Liver (tissue), 3 donors: ENCODE results near the gene FAAH.

Source experiments
- EGR1 ChIP-seq, 2 donors: IDR thresholded peaks; 2 replicates each; pipeline ENCODE4 v1.6.1; 2016 to 2018; ENCODE audit warnings: antibody characterized with exemption in 2 of 2, low read depth in 2 of 2
- FOXA1 ChIP-seq: IDR thresholded peaks from 2 replicates; pipeline ENCODE4 v1.6.1; 2016; ENCODE audit warnings: antibody characterized with exemption
- GABPA ChIP-seq, 2 donors: IDR thresholded peaks in 1 of 2; conservative IDR thresholded peaks in 1 of 2; 2 replicates each; pipeline ENCODE4 v1.6.1; 2016; ENCODE audit warnings: antibody characterized with exemption in 2 of 2, mild to moderate bottlenecking in 1 of 2, moderate library complexity in 1 of 2
- RAD21 ChIP-seq, 2 donors: IDR thresholded peaks; 2 replicates each; pipeline ENCODE4 v1.6.1; 2016; ENCODE audit warnings: antibody characterized with exemption in 2 of 2, mild to moderate bottlenecking in 2 of 2
- YY1 ChIP-seq: IDR thresholded peaks from 2 replicates; pipeline ENCODE4 v1.6.1; 2016; ENCODE audit warnings: antibody characterized with exemption, mild to moderate bottlenecking
- TF ChIP-seq, protein P1 (sequence below): fragments of 150-350 bp; IDR thresholded peaks from 2 replicates; pipeline ENCODE4 v1.5.1; 2017; ENCODE audit warnings: improper control_type of control experiment, low read depth, low read length; ENCODE audit not compliant: missing input control
- donor health status: healthy.
- donor health status: healthy.

DNA sequence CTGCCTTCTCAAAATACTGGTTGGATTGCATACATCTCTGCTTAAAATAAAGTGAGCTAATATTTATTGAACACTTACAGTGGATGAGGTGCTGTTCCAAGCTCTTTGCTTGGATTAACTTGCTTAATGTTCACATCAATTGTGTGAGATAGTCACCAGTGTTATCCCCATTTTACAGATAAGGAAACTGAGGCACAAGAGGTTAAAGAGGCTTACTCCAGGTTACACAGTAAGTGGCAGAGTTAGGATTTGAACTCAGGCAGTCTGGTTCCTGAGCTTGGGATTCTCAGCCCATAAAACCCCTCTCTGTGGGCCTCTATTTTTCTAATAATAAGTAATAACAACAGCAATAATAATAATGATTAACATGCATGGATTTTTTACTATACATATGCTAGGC, 13.6 kb upstream of the FAAH start:
- TF ChIP-seq, protein P1, sequence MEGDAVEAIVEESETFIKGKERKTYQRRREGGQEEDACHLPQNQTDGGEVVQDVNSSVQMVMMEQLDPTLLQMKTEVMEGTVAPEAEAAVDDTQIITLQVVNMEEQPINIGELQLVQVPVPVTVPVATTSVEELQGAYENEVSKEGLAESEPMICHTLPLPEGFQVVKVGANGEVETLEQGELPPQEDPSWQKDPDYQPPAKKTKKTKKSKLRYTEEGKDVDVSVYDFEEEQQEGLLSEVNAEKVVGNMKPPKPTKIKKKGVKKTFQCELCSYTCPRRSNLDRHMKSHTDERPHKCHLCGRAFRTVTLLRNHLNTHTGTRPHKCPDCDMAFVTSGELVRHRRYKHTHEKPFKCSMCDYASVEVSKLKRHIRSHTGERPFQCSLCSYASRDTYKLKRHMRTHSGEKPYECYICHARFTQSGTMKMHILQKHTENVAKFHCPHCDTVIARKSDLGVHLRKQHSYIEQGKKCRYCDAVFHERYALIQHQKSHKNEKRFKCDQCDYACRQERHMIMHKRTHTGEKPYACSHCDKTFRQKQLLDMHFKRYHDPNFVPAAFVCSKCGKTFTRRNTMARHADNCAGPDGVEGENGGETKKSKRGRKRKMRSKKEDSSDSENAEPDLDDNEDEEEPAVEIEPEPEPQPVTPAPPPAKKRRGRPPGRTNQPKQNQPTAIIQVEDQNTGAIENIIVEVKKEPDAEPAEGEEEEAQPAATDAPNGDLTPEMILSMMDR = no peak
- TF ChIP-seq RAD21 (IDR thresholded peaks at IDR 0.05) (no peak), YY1 (no peak), EGR1 (IDR thresholded peaks at IDR 0.05; ENCODE audit: low read depth in 2 of 2) (no peak), GABPA (IDR thresholded peaks at IDR 0.05 in 1 of 2, conservative IDR thresholded peaks at IDR 0.05 in 1 of 2) (no peak), FOXA1 (no peak)
